Smooth muscle cell (in vitro differentiated cells): Measurements from ENCODE around the gene METTL6. TPM values are rescaled to one million over a fixed set of nuclear protein-coding genes. Genes with fewer than 3 reads are reported as not detected.

Experiments used
- DNase-seq: peaks from one replicate; lab custom pipeline; 2025; ENCODE audit not compliant: unreplicated experiment; lab: John Stamatoyannopoulos, UW
- H2AFZ ChIP-seq: fragments of 200-600 bp; sonication (generic); 2 replicates; pipeline ENCODE4 v1.6.0; 2016; ENCODE audit warnings: antibody characterized with exemption, low read depth, mild to moderate bottlenecking
- H3F3A ChIP-seq: fragments of 200-600 bp; sonication (generic); 2 replicates; pipeline ENCODE4 v1.6.0; 2017; ENCODE audit warnings: antibody characterized with exemption, low read depth
- H3K27ac ChIP-seq: fragments of 200-600 bp; sonication (generic); 2 replicates; pipeline ENCODE4 v1.5.1; 2016; ENCODE audit warnings: low read depth, mild to moderate bottlenecking
- H3K27me3 ChIP-seq: fragments of 200-600 bp; sonication (generic); 2 replicates; pipeline ENCODE4 v1.6.1; 2016; ENCODE audit warnings: low read depth, mild to moderate bottlenecking
- H3K36me3 ChIP-seq: fragments of 200-600 bp; sonication (generic); 2 replicates; pipeline ENCODE4 v1.5.1; 2016; ENCODE audit warnings: low read depth
- H3K4me1 ChIP-seq: fragments of 200-600 bp; sonication (generic); 2 replicates; pipeline ENCODE4 v1.5.1; 2016; ENCODE audit warnings: low read depth
- H3K4me2 ChIP-seq: fragments of 200-600 bp; sonication (generic); 2 replicates; pipeline ENCODE4 v1.6.0; 2016; ENCODE audit warnings: mild to moderate bottlenecking
- H3K4me3 ChIP-seq: fragments of 200-600 bp; sonication (generic); 2 replicates; pipeline ENCODE4 v1.5.1; 2016; ENCODE audit warnings: mild to moderate bottlenecking
- H3K79me2 ChIP-seq: fragments of 200-600 bp; sonication (generic); 2 replicates; pipeline ENCODE4 v1.6.0; 2016; ENCODE audit warnings: low read depth, mild to moderate bottlenecking
- H3K9ac ChIP-seq: fragments of 200-600 bp; sonication (generic); 2 replicates; pipeline ENCODE4 v1.6.0; 2016; ENCODE audit warnings: low read depth
- H3K9me3 ChIP-seq: fragments of 200-600 bp; sonication (generic); replicated peaks from 2 replicates; pipeline ENCODE4 v1.5.1; 2016; ENCODE audit warnings: low read depth
- H4K20me1 ChIP-seq: fragments of 200-600 bp; sonication (generic); 2 replicates; pipeline ENCODE4 v1.6.0; 2016; ENCODE audit warnings: low read depth
- WGBS: methylation state at CpG from one replicate; pipeline ENCODE4 v1.1.7; 2016; ENCODE audit warnings: low lambda C conversion rate; 5-methylcytosine and 5-hydroxymethylcytosine counted together
- polyA plus RNA-seq: library from polyadenylated mRNA; unstranded; fragments of >200 nt; fragmentation: Nextera tagmentation; extraction: Ambion mirVana; gene quantifications from 2 replicates; pipeline ENCODE4 v1.2.1, GENCODE V29; 2016
- total RNA-seq: library from RNA; depleted of rRNA; stranded (reverse); fragments of >200 nt; gene quantifications from 2 replicates; pipeline ENCODE4 v1.2.3, GENCODE V29; 2014
- TF ChIP-seq, protein P1 (sequence below): fragments of 200-600 bp; sonication (generic); IDR thresholded peaks from 2 replicates; pipeline ENCODE4 v1.5.1; 2017; ENCODE audit warnings: borderline replicate concordance, mild to moderate bottlenecking, antibody characterized with exemption; ENCODE audit not compliant: insufficient read depth, poor library complexity, severe bottlenecking

Gene METTL6
- total and polyA plus RNA-seq, 2 experiments from 2014 or later: 16.0 to 37.3 TPM

DNA sequence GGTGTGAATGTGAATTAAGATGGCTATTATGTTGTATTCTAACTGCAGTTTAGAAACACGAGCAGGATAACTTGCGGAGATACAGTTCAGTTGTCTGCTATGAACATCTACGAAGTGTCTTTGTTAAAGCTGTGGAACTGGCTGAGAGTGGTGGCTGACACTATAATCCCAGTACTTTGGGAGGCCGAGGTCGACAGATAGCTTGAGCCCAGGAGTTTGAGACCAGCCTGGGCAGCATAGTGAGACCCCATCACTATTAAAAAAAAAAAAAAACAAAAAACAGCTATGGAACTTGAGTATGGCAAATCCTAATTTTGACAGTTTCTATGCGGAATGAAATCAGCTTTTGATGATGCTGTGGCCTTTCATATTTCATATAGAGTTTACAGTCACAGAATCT, 1.7 kb upstream of the METTL6 start:
- Histone ChIP-seq H3K4me3 (peak overlapping the region; percentile 92), H3K79me2 (peaks cover 56% of the 10 kb centered on the region), H3K36me3 (peaks cover 12% of the 10 kb centered on the region), H4K20me1 (peaks cover 47% of the 10 kb centered on the region), H3K9ac (peak overlapping the region; percentile 91), H3K4me1 (peaks cover 14% of the 10 kb centered on the region), H3K27me3 (no peaks in the 10 kb centered on the region), H2AFZ (no peak overlapping the region), H3K9me3 (no peaks in the 10 kb centered on the region), H3K4me2 (peak overlapping the region; percentile 99), H3F3A (no peaks in the 10 kb centered on the region), H3K27ac (peak overlapping the region; percentile 83)
- DNase-seq: no peak
- 93% methylated on average over 6 of the region's 6 CpGs for WGBS
- TF ChIP-seq, protein P1, sequence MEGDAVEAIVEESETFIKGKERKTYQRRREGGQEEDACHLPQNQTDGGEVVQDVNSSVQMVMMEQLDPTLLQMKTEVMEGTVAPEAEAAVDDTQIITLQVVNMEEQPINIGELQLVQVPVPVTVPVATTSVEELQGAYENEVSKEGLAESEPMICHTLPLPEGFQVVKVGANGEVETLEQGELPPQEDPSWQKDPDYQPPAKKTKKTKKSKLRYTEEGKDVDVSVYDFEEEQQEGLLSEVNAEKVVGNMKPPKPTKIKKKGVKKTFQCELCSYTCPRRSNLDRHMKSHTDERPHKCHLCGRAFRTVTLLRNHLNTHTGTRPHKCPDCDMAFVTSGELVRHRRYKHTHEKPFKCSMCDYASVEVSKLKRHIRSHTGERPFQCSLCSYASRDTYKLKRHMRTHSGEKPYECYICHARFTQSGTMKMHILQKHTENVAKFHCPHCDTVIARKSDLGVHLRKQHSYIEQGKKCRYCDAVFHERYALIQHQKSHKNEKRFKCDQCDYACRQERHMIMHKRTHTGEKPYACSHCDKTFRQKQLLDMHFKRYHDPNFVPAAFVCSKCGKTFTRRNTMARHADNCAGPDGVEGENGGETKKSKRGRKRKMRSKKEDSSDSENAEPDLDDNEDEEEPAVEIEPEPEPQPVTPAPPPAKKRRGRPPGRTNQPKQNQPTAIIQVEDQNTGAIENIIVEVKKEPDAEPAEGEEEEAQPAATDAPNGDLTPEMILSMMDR: no peak

DNA sequence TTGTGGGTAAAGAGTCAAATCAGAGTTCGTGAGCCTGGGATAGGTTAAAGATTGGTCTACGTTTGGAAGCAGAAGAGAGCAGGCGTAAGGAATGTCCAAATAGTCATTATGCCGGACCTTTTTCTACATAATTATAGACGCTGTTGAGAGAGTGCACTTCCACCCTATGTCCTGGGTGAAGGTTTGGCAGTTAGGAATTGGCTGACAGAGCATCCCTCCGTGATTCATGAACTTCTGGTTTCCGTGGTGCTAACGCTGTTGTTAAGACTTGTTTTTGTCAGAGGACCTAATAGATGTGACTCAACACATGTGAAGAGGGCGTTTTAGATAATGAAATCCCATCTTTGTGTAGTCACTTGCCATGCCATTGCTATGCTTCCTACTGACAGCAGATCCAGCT, 1.2 kb upstream of the METTL6 start:
- Histone ChIP-seq H4K20me1 (peaks cover 41% of the 10 kb centered on the region), H3K9ac (peak overlapping the region; percentile 91), H3K36me3 (peaks cover 12% of the 10 kb centered on the region), H3F3A (no peaks in the 10 kb centered on the region), H3K27ac (peak overlapping the region; percentile 83), H2AFZ (no peak overlapping the region), H3K4me1 (peaks cover 14% of the 10 kb centered on the region), H3K27me3 (no peaks in the 10 kb centered on the region), H3K4me2 (peak overlapping the region; percentile 99), H3K79me2 (peaks cover 56% of the 10 kb centered on the region), H3K4me3 (peak overlapping the region; percentile 92), H3K9me3 (no peaks in the 10 kb centered on the region)
- WGBS: 32% methylated on average over 9 of the region's 9 CpGs
- no peak for DNase-seq
- TF ChIP-seq, protein P1: no peak

DNA sequence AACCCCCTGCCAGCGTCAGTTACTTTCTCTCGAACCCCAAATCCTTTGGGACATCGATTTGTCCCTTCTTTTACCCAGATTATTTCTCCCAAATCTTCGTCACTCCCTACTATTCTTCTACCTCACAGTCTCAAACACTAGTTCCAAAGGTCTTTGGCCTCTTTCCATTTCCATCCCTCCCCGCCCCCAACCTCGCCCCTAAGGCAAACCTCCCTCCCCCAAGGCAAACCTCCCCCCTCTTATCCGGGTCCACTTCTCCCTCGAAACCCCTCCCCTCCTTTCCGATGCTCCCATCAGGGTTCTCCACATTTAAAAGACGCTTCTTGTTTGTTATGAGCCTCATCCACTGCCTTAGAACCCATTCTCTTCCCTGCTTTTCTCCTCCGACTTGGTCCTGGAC, 637 bp upstream of the METTL6 start:
- peaks cover 12% of the 10 kb centered on the region for H3K36me3 ChIP-seq
- H3F3A ChIP-seq: no peaks in the 10 kb centered on the region
- H3K9ac ChIP-seq: peak overlapping the region; percentile 91
- H3K27me3 ChIP-seq: no peaks in the 10 kb centered on the region
- peak overlapping the region; percentile 92 for H3K4me3 ChIP-seq
- peak overlapping the region; percentile 83 for H3K27ac ChIP-seq
- no peaks in the 10 kb centered on the region for H3K9me3 ChIP-seq
- TF ChIP-seq, protein P1: no peak
- no peak for DNase-seq
- peaks cover 14% of the 10 kb centered on the region for H3K4me1 ChIP-seq
- H2AFZ ChIP-seq: peak overlapping the region; percentile 90
- WGBS: 1% methylated on average over 11 of the region's 11 CpGs
- H3K4me2 ChIP-seq: peak overlapping the region; percentile 99
- peaks cover 56% of the 10 kb centered on the region for H3K79me2 ChIP-seq
- peaks cover 37% of the 10 kb centered on the region for H4K20me1 ChIP-seq

DNA sequence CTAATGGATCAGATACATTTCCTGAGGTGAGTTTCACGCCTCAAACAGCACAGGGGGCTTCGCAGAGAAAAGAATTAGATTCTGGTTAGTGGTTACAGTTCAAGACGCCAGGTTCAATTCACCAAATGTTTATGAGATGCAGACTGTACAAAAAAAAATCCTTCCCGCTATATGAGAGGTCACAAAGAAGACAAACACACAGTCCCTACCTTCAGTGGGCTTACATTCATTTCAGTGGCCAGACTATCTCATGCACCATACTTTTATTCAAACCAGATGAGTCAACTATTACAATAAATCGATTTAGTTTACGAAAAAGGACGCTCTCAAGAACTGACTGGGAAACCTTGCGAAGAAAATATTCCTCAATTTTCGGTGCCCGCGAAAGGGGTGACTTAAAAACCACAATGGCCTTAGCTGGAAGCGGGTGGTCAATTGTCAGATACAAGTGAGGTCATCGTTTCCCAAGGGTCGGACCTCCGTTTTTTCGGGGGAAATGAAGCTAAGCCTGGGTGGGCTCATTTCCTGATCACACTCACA, 695 bp downstream of the METTL6 start:
- no peaks in the 10 kb centered on the region for H3K9me3 ChIP-seq
- H3K4me3 ChIP-seq: peak overlapping the region; percentile 92
- peak overlapping the region; percentile 91 for H3K9ac ChIP-seq
- peak overlapping the region; percentile 83 for H3K27ac ChIP-seq
- no peaks in the 10 kb centered on the region for H3K27me3 ChIP-seq
- peak overlapping the region; percentile 90 for H2AFZ ChIP-seq
- peaks cover 29% of the 10 kb centered on the region for H4K20me1 ChIP-seq
- H3K4me2 ChIP-seq: peak overlapping the region; percentile 99
- peaks cover 5% of the 10 kb centered on the region for H3K36me3 ChIP-seq
- DNase-seq: no peak
- H3K79me2 ChIP-seq: peaks cover 51% of the 10 kb centered on the region
- TF ChIP-seq, protein P1: no peak
- H3K4me1 ChIP-seq: peaks cover 14% of the 10 kb centered on the region
- 56% methylated on average over 16 of the region's 16 CpGs for WGBS
- no peaks in the 10 kb centered on the region for H3F3A ChIP-seq
